ENCODE measurements around the gene CACFD1.

DNA sequence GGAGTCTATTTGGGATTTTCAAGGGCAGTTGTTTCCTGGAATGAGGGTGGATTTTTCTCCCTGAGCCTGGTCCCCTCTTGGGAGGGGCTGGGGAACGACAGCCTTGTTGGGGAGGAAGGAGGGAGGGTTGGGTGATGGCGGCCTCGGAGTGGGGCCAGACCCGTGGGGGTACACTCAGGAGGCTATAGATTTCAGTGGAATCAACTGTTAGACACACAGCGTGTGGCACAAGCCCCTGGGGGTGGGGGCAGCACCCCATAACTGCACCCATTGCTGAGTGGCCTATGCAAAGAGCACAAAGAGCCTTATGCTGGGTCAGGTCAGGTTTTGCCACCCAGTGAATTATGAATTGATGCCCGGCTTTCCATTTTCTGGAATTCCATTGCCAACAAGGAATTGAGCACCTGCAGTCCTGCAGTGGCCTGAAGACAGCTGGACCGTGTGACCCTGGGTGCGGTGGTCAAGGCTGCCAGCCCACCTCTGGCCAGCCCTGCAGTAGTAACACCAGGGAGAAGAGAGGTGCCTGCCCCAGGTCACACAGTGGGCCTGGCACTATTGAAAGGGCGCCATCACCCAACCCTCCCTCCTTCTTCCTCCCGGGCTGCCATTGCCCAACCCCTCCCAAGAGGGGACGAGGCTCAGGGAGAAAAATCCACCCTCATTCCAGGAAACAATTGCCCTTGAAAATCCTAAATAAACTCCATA, 56.6 kb downstream of the CACFD1 start:
- no peak for TF ChIP-seq CTCF (IDR thresholded peaks at IDR 0.05)
- TF ChIP-seq POLR2A (IDR thresholded peaks at IDR 0.05): no peak

Data from vagina (tissue), 2 donors.